CD4-positive, alpha-beta T cell treated with Interleukin-17A for 4 hours (primary cell): Measurements from ENCODE around the gene CRBN.

Source experiments
- DNase-seq: peaks from one replicate; pipeline ENCODE4 v3.0.0-alpha.2; 2020; ENCODE audit warnings: mixed read lengths

Gene CRBN

DNA sequence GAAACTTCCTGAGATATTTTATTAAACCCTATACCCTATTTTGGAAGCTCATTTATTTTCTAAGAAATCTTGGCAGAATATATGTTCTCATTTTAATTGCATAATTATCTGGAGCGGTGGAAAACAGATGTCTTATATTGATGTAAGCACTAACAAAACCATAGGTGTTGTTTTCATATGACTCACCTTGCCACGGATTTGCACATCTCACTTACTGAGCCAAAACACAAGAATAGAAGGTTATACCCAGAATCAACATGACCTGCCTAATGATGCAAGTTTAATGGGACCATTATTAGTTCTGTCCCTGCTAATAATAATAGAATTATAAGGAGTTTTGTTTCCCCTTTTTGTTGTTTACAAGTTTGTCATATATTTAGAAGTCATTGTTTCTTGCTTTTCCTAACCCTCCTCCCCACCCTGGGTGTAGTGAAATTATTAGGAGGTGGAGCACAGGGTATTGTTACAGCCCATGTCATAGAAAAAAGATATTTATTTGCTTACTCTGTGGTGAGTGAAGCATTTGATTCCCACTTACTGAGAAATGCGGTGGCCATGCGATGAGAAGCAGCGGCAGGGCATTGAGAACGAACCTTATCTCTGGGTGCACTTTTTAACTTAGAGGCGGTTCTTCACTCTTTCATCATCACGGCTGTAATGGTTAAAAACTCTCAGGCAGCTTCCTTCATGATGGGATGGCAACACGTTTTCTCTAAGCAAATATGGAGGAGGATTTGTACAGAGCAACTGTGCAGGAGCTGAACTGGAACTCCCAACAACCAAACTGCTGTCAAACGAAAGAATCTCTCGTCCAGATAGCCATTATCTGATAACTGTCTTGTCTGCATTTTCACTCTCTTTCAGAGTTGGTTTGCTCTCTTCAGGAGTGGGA, 69.8 kb downstream of the CRBN start:
- no peak for DNase-seq

DNA sequence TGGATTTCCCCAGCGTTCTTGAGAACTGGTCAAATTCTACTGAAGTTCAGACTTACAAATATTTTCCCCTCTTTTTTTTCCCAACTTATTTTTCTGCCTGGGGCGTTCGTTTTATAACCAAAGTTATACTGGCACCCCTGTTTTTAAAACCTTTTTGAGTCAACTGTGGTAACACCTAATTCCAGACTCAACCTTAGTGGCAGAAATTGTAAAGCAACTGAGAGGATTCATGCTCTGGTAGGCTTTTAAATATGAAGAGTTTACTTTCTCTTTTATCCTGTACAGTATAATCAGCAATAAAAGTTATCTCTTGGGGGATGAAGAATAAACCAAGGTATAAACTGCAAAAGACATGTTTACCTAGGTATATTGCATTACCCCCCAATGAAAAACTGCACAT, 71.6 kb downstream of the CRBN start:
- no peak for DNase-seq

DNA sequence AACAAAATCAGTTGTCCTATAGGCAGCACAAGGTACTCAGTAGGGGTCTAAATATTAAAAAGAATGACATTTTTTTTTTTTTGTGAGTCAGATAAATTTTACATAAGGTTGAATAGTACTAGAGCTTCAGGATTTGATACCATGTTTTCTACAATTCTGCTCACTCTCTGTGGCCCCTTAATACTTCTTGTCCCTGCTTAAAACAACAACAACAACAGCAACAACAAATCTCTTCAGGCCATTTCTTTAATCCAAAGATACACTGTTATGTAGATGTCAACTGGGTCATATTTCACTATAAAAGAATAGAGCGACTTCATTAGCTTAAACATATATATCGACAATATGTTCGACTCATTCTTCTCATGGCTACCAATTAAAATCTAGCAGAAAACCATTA, 72.3 kb downstream of the CRBN start:
- DNase-seq, result no peak

DNA sequence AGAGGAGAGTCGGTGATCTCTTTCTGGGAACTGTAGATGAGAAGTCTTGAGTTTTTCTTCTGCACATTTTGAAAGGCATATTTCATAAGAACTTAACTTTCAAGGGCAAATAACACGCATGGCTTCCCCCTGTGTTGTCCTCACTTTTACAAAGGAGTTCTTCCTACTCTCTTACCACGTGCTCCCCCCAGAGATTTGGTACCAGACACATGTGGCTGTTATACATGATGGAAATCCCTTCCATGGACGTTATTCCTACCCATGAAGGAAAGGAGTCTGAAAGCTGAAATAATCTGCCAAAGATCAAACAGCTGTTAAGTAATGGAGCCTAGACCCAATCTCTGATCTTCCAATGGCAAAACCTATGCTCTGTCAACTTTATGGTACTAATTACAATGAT, 73.7 kb downstream of the CRBN start:
- no peak for DNase-seq

DNA sequence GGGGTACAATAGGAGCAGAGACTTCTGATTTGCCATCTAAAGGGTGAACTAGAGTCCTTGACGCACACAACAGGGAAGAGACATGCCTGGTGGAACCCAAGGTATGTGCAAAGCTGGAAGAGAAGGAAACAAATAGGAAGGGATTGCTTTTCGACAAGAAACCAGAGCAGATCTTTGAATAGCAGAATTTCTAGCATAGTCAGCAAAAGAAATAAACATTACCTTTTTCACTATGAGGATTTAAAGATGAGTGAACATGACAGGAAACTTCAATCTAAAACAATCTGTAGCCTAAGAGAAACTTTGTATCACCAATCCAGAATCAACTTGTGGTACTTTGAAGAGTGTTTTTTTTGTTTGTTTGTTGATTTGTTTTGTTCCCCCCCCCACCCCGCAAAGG, 74.2 kb downstream of the CRBN start:
- no peak for DNase-seq

GRCh38 chr3:3102751-3103150, 76.7 kb downstream of the CRBN start:
- DNase-seq, result no peak

- no peak for DNase-seq
Measured at GRCh38 chr3:3101660-3102458, 77.6 kb downstream of the CRBN start.
